Tibial artery (tissue), 4 donors: ENCODE measurements around the gene DUSP28.

Experiments used
- DNase-seq, 2 donors: peaks; one replicate each; pipeline ENCODE4 v3.0.0-alpha.2; 2019
- H3K27ac ChIP-seq, 2 donors: fragments of 200-600 bp; sonication (generic) in 1 of 2; 1 replicate in 1 of 2; 2 replicates in 1 of 2; pipeline ENCODE4 v1.5.1; 2018 to 2019; ENCODE audit warnings: mild to moderate bottlenecking in 1 of 2
- H3K27me3 ChIP-seq, 2 donors: fragments of 200-600 bp; sonication (generic) in 1 of 2; one replicate each; pipeline versions ENCODE4 v1.5.1 to v1.6.0; 2016 to 2019
- H3K36me3 ChIP-seq, 3 donors: fragments of 200-600 bp; sonication (generic) in 2 of 3; one replicate each; pipeline ENCODE4 v1.5.1; 2016 to 2019; ENCODE audit warnings: mild to moderate bottlenecking in 2 of 3
- H3K4me1 ChIP-seq, 4 donors: fragments of 200-600 bp; sonication (generic) in 2 of 4; 1 replicate in 3 of 4; 2 replicates in 1 of 4; pipeline ENCODE4 v1.5.1; 2016 to 2019
- H3K4me3 ChIP-seq, 2 donors: fragments of 200-600 bp; sonication (generic) in 1 of 2; 1 replicate in 1 of 2; 2 replicates in 1 of 2; pipeline ENCODE4 v1.5.1; 2018 to 2019; ENCODE audit warnings: mild to moderate bottlenecking in 2 of 2
- H3K9me3 ChIP-seq, 3 donors: fragments of 200-600 bp; sonication (generic) in 1 of 3; one replicate each; pipeline ENCODE4 v1.5.1; 2016 to 2019
- intact Hi-C: fragments of 100-400 bp; cut with DNase I; formaldehyde crosslinking; loops from one replicate; pipeline ENCODE4 v1.15.0; 2023; ENCODE audit warnings: low total_unique reads
- TF ChIP-seq, protein P1 (sequence below), 2 experiments: fragments of 200-600 bp in 1 of 2; fragments of 450-650 bp in 1 of 2; IDR thresholded peaks; one replicate each; pipeline ENCODE4 v1.5.1; 2017 to 2019; ENCODE audit warnings: antibody characterized with exemption in 2 of 2, mild to moderate bottlenecking in 1 of 2, moderate library complexity in 1 of 2

The DUSP28 gene

DNA sequence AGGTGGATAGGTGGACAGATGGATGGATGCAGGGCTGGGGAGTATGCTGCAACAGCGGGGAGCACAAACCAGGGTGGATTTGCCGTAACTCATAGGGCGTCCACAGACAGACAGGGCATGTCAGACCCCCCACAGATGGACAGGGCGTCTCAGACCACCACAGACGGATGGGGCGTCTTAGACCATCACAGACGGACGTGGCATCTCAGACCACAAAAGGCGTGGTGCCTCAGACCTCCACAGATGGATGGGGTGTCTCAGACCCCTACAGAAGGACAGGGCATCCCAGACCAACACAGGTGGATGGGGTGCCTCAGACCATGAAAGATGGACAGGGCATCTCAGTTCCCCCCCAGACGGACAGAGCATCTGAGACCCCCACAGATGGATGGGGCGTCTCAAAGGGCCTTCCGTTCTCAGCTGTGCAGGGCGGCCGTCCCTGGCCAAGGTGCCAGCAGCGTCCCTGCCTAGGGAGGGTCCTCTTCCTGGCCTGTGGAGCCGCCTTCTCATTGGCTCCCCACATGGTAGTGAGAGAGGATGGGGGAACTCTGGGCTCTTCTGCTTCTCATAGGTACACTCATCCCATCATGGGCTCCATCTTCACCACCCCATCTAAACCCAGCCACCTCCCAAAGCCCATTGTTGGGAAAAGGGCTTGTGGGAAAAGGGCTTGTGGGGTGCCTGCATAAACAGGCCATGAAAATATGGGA, 4.5 kb upstream of the DUSP28 start:
- Histone ChIP-seq H3K27me3 (peaks cover 0 to 8% of the 10 kb centered on the region in 2 donors), H3K27ac (no peak overlapping the region), H3K9me3 (no peaks in the 10 kb centered on the region), H3K36me3 (peaks cover 7 to 21% (median 10%) of the 10 kb centered on the region in 3 donors), H3K4me1 (peaks cover 0 to 35% (median 25%) of the 10 kb centered on the region in 4 donors), H3K4me3 (no peak overlapping the region)
- no peak for DNase-seq
- intact Hi-C loops, result loop anchor here (10.0 kb wide), 1 partner anchor 101 kb away; no protein-coding TSS in a partner anchor
- TF ChIP-seq, protein P1, sequence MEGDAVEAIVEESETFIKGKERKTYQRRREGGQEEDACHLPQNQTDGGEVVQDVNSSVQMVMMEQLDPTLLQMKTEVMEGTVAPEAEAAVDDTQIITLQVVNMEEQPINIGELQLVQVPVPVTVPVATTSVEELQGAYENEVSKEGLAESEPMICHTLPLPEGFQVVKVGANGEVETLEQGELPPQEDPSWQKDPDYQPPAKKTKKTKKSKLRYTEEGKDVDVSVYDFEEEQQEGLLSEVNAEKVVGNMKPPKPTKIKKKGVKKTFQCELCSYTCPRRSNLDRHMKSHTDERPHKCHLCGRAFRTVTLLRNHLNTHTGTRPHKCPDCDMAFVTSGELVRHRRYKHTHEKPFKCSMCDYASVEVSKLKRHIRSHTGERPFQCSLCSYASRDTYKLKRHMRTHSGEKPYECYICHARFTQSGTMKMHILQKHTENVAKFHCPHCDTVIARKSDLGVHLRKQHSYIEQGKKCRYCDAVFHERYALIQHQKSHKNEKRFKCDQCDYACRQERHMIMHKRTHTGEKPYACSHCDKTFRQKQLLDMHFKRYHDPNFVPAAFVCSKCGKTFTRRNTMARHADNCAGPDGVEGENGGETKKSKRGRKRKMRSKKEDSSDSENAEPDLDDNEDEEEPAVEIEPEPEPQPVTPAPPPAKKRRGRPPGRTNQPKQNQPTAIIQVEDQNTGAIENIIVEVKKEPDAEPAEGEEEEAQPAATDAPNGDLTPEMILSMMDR (IDR thresholded peaks at IDR 0.05), result no peak

DNA sequence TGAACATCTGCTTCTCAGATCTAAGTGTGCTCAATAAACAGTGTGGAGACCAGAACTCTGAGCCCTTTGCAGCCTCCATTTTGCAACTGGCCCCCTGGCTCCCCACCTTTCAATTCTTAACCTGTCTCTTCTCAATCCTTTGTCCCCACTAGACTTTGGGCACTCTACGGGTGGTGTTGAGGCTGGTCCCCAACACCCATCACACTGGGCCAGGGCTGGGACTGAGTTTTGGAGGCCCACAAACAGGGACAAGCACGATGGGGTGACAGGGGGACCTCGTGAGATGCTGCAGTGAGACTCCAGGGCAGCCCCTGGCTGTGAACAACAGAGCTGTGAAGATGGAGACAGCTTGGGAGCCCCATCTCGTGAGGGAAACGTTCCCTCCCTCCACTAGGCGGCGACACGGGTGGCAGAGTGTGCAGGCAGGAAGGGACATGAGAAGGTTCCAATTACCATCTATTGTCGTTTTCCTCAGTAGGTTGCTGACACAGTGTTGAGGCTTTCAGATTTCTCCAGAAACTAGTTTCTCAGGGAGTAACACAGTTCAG, 3.5 kb upstream of the DUSP28 start:
- Histone ChIP-seq H3K27me3 (peaks cover 0 to 8% of the 10 kb centered on the region in 2 donors), H3K9me3 (no peaks in the 10 kb centered on the region), H3K4me3 (no peak overlapping the region), H3K36me3 (peaks cover 3 to 12% (median 4%) of the 10 kb centered on the region in 3 donors), H3K27ac (no peak overlapping the region), H3K4me1 (peaks cover 0 to 40% (median 29%) of the 10 kb centered on the region in 4 donors)
- no peak for DNase-seq
- TF ChIP-seq, protein P1 (IDR thresholded peaks at IDR 0.05), result no peak
- intact Hi-C loops, result loop anchor here (10.0 kb wide), 1 partner anchor 102 kb away; no protein-coding TSS in a partner anchor

DNA sequence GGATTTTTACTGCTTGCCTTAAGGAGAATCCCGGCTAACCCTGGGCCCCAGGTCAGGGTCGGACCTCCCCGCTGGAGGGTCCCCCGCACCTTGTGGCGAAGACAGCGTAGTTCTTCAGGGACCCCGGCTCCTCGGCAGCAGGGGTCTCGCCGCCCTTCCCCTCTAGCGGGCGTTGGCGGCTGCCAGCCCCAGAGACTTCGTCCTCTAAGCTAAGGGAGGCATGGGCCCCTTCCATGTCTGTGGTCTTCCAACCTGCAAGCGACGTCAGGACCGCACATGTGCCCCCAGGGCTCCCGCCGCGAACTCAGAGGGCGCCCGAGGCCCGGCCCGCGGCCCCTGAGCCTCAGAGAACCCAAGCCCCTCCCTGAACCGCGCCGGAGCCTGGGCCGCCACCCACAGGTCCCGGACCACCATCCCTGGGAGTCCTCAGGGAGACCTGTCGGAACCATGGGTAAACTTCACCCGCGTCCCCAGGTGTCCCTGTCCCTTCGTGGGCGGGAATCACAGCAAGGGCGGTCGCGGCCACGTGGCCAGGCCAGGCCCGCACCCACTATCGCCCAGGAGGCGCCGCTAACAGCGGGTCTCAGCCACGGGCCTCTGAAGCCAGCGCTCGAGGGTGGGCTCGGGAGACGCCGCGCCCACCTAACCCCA, 2.9 kb upstream of the DUSP28 start:
- peak overlapping the region; percentile 41 to 54 for H3K4me3 ChIP-seq
- TF ChIP-seq, protein P1 (IDR thresholded peaks at IDR 0.05), result no peak
- intact Hi-C loops, result loop anchor here (10.0 kb wide), 1 partner anchor 102 kb away; no protein-coding TSS in a partner anchor
- H3K4me1 ChIP-seq, result peaks cover 0 to 46% (median 32%) of the 10 kb centered on the region in 4 donors
- H3K36me3 ChIP-seq, result peaks cover 0 to 6% (median 0%) of the 10 kb centered on the region in 3 donors
- no peak for DNase-seq
- H3K27me3 ChIP-seq, result peaks cover 0 to 8% of the 10 kb centered on the region in 2 donors
- H3K27ac ChIP-seq, result no peak overlapping the region
- no peaks in the 10 kb centered on the region for H3K9me3 ChIP-seq

- peaks cover 0 to 8% (median 0%) of the 10 kb centered on the region in 3 donors for H3K36me3 ChIP-seq
- intact Hi-C loops, result loop anchor here (10.0 kb wide), 1 partner anchor 103 kb away; no protein-coding TSS in a partner anchor
- H3K4me3 ChIP-seq, result peak within 1 kb of the TSS; percentile 41 to 54
- TF ChIP-seq, protein P1 (IDR thresholded peaks at IDR 0.05), result no peak
- peaks cover 0 to 47% (median 34%) of the 10 kb centered on the region in 4 donors for H3K4me1 ChIP-seq
- no peak within 1 kb of the TSS for H3K27ac ChIP-seq
- H3K9me3 ChIP-seq, result no peaks in the 10 kb centered on the region
- peak in 1 of 2 donors; percentile 71 for DNase-seq
- H3K27me3 ChIP-seq, result peaks cover 0 to 8% of the 10 kb centered on the region in 2 donors
Observed at GRCh38 chr2:240557808-240558207, 2.3 kb upstream of the DUSP28 start, which contains the start of gene ANKMY1. Gene ANKMY1 (minus strand): TSS chr2:240557988. CDS start chr2:240557335, 653 bp downstream.

DNA sequence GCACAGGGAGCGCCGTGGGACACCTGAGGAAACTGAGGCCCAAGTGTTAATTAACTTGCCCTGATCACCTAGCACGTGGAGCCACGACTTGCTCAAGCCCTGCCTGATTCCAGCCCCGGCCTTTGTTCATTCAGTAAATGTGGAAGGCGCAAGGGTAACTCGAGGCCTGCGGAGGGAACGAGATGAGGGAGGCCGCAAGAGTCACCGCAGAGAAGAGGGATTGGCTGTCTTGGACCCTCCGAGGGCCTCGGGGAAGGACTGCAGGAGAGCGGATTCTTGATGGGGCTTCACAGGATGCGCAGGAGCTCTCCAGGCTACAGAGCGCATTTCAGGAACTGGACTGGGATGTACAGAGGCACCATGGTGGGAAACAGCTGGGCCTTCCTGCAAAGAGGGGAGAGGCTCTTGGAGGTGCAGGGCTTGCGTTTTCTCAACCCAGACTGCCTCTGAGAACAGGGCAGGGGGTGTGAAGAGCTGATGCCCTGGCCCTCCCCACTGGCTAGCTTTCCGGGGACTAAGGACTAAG, 1.9 kb upstream of the DUSP28 start:
- Histone ChIP-seq H3K27ac (no peak overlapping the region), H3K9me3 (no peaks in the 10 kb centered on the region), H3K4me1 (peaks cover 0 to 47% (median 34%) of the 10 kb centered on the region in 4 donors), H3K36me3 (peaks cover 0 to 5% (median 0%) of the 10 kb centered on the region in 3 donors), H3K4me3 (peak overlapping the region; percentile 41 to 54), H3K27me3 (peaks cover 0 to 8% of the 10 kb centered on the region in 2 donors)
- intact Hi-C loops, result loop anchor here (10.0 kb wide), 1 partner anchor 103 kb away; no protein-coding TSS in a partner anchor
- no peak for DNase-seq
- TF ChIP-seq, protein P1 (IDR thresholded peaks at IDR 0.05), result no peak
